ENCODE data around the gene NOS1AP. TPM values are rescaled to one million over a fixed set of nuclear protein-coding genes. Genes with fewer than 3 reads are reported as not detected.

NOS1AP gene
- total and polyA plus RNA-seq, 9 of the 15 experiments (the other 6 are each of a cell fraction or from before 2014, with no cell fraction given): 0.07 to 1.5 (median 0.22) TPM

DNA sequence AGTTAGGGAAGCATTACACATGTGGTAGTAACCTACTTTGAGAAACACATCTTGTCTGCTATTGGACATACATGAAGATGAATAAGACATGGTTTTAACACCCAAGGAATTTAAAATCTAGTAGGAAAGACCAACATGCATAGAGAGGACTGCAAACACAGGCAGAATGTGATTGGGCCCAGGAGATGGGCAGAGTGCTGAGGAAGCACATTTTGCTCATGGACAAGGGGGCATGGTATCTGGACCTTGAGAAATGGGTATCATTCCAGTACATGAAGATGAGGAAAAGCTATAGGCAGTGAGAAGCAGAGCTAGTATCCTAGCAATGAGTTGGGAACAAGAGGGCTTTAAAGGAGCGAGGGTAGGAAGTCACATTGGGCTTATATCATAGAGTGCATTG lies 164.4 kb downstream of the NOS1AP start:
- Histone ChIP-seq H3K4me2 (ENCODE audit: insufficient read depth, low read length) (no peak overlapping the region), H4K20me1 (replicated peaks; ENCODE audit: control insufficient read depth, insufficient read depth, low read length) (no peaks in the 10 kb centered on the region; the same call in 1 of the 2 replicates), H3K9me3 (replicated peaks; ENCODE audit: control insufficient read depth, insufficient read depth, low read depth, low read length) (no peaks in the 10 kb centered on the region), H3K27me3 (ENCODE audit: control insufficient read depth in 2 of 2, insufficient read depth in 2 of 2, low read length in 2 of 2) (peaks cover 3 to 6% of the 10 kb centered on the region in 2 experiments; a peak in 2 of 5 replicates), H3K4me1 (replicated peaks in 1 of 2; ENCODE audit: control insufficient read depth in 2 of 2, insufficient read depth in 2 of 2, low read length in 2 of 2) (no peaks in the 10 kb centered on the region), H3K36me3 (ENCODE audit: control insufficient read depth, insufficient read depth, low read length) (no peaks in the 10 kb centered on the region), H3K9me1 (ENCODE audit: control insufficient read depth, insufficient read depth, low read length) (no peaks in the 10 kb centered on the region), H2AFZ (ENCODE audit: low read depth, low read length) (no peak overlapping the region), H3K4me3 (no peak overlapping the region), H3K79me2 (ENCODE audit: control insufficient read depth, insufficient read depth, low read length) (no peaks in the 10 kb centered on the region), H3K27ac (ENCODE audit: extremely low read depth, low read depth, low read length) (no peak overlapping the region), H3K9ac (ENCODE audit: insufficient read depth in 1 of 2, low read depth in 2 of 2, low read length in 2 of 2) (no peak overlapping the region)
- intact Hi-C loops (cut with micrococcal nuclease) (no loop called here), in situ Hi-C loops (cut with MboI) (no loop called here)
- 0% methylated on average over 1 of the region's 1 CpG for WGBS (ENCODE audit: insufficient coverage, low coverage, missing lambda C conversion rate)
- peak; percentile 5; the same call in 1 of the 2 replicates for TF ChIP-seq MAFF (IDR thresholded peaks at IDR 0.05; ENCODE audit: low read length)
- 0 out of 2 replicates have a peak, but pooled peaks have one; percentile 13 for TF ChIP-seq MAFG (tag; conservative IDR thresholded peaks at IDR 0.05)
- no peak for TF ChIP-seq NBN (IDR thresholded peaks at IDR 0.05; ENCODE audit: low read depth)
- TF ChIP-seq ZNF316 (IDR thresholded peaks at IDR 0.05): 0 out of 2 replicates have a peak, but pooled peaks have one; percentile 4
- ATAC-seq (no peak), DNase-seq (ENCODE audit: extremely low read depth in 1 of 4, low spot score in 3 of 4) (no peak), FAIRE-seq (no peak)
- POLR2A ChIA-PET: no interaction called here
- no TSS peak for BruUV-seq (replicated peaks)
- CTCF ChIA-PET (ENCODE audit: low intra/inter-chr PET ratio): no interaction called here

DNA sequence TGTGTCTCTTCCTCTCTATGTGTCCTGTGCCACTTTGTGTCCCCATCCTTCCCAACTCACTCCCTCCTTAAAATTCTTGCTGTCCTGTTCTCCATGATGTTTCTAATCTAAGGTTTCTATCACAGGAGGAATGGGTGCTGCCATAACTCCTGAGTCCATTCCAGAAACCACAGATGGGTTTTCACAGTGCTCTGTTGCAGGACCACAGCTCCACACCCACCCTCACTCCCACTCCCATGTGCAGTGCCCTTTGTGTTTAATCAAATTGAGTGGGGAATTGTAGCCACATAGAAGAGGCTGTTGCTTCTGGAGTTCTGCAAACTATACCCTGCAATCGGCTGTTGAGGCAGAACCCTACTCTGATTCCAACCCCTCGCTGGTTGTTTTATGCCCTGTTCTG lies 165.1 kb downstream of the NOS1AP start:
- BruUV-seq (replicated peaks): no TSS peak
- FAIRE-seq: no peak
- in situ Hi-C loops (cut with MboI): no loop called here
- Histone ChIP-seq H3K4me3 (no peak overlapping the region), H4K20me1 (replicated peaks; ENCODE audit: control insufficient read depth, insufficient read depth, low read length) (no peaks in the 10 kb centered on the region; the same call in 1 of the 2 replicates), H3K4me1 (replicated peaks in 1 of 2; ENCODE audit: control insufficient read depth in 2 of 2, insufficient read depth in 2 of 2, low read length in 2 of 2) (no peaks in the 10 kb centered on the region), H3K9ac (ENCODE audit: insufficient read depth in 1 of 2, low read depth in 2 of 2, low read length in 2 of 2) (no peak overlapping the region), H3K36me3 (ENCODE audit: control insufficient read depth, insufficient read depth, low read length) (no peaks in the 10 kb centered on the region), H3K9me3 (replicated peaks; ENCODE audit: control insufficient read depth, insufficient read depth, low read depth, low read length) (no peaks in the 10 kb centered on the region), H3K27ac (ENCODE audit: extremely low read depth, low read depth, low read length) (no peak overlapping the region), H2AFZ (ENCODE audit: low read depth, low read length) (no peak overlapping the region), H3K4me2 (ENCODE audit: insufficient read depth, low read length) (no peak overlapping the region), H3K9me1 (ENCODE audit: control insufficient read depth, insufficient read depth, low read length) (no peaks in the 10 kb centered on the region), H3K79me2 (ENCODE audit: control insufficient read depth, insufficient read depth, low read length) (no peaks in the 10 kb centered on the region), H3K27me3 (ENCODE audit: control insufficient read depth in 2 of 2, insufficient read depth in 2 of 2, low read length in 2 of 2) (peaks cover 3 to 6% of the 10 kb centered on the region in 2 experiments; a peak in 2 of 5 replicates)
- DNase-seq (ENCODE audit: extremely low read depth in 1 of 4, low spot score in 3 of 4): no peak
- intact Hi-C loops (cut with micrococcal nuclease): no loop called here
- POLR2A ChIA-PET: interaction anchor here (0.5 kb wide), 1 partner anchor 1011 kb away, joined by 4 read pairs; no protein-coding TSS in a partner anchor
- no peak for ATAC-seq
- TF ChIP-seq ZNF318 (IDR thresholded peaks at IDR 0.05; ENCODE audit: borderline replicate concordance in 1 of 2, low read depth in 1 of 2): no peak
- WGBS (ENCODE audit: insufficient coverage, low coverage, missing lambda C conversion rate): 0% methylated on average over 2 of the region's 2 CpGs
- CTCF ChIA-PET (ENCODE audit: low intra/inter-chr PET ratio): no interaction called here
